Right ventricle myocardium superior (tissue), 1 donor: ENCODE measurements around the gene NMBR. TPM values are rescaled to one million over a fixed set of nuclear protein-coding genes. Genes with fewer than 3 reads are reported as not detected.
"Not testable (repeated sequence)": the region's sequence is repeated elsewhere in the genome, so short reads cannot be mapped to it uniquely, and the experiment has no call there.

Experiments used
- ATAC-seq: fragments of 200-7000 bp; cut with Tn5 transposase; one replicate; pipeline ENCODE4 v1.9.1; 2020; ENCODE audit warnings: mild to moderate bottlenecking; ENCODE audit not compliant: poor library complexity
- DNase-seq: peaks from one replicate; pipeline ENCODE4 v3.0.0-alpha.2; 2020
- intact Hi-C: fragments of 100-400 bp; cut with DNase I; formaldehyde crosslinking; loops from one replicate; pipeline ENCODE4 v1.11.2; 2022
- total RNA-seq: library from RNA; stranded (reverse); fragmentation: NEBNext Ultra II Directional; extraction: Animal tissue kit (Norgen Biotek cat#: 25700); gene quantifications from one replicate; pipeline ENCODE4 v1.2.1, GENCODE V29; 2021
- donor health status: DM: no; HTN: yes; CAD: no; lungs with severe emphysema.

The NMBR gene
- total RNA-seq, 1 donor from 2014 or later: not detected

- ATAC-seq (no peak), DNase-seq (no peak)
- intact Hi-C loops: no loop called here
Observed at GRCh38 chr6:142079130-142079529, 67.8 kb downstream of the NMBR start.

- DNase-seq: no peak
- no peak for ATAC-seq
- intact Hi-C loops: no loop called here
Observed at GRCh38 chr6:142075516-142076101, 71.3 kb downstream of the NMBR start.

DNA sequence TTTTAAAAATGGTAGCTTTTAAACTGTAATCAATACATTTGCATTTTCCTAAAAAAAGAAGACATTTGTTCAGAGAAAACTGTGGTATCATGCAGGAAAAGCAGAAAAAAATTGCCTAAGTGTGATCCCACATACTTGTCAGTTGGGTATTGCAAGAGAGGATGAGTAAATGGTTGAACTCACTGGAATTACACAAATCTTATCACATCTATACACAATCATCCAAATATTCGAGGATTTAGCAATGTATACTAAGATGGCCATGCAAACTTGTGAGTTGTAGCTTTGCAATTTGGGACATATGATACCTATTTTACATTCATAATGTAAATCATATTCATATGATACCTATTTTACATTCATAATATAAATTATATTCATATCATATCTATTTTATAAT, 72.4 kb downstream of the NMBR start:
- DNase-seq (no peak), ATAC-seq (no peak)
- intact Hi-C loops: no loop called here

- no peak for DNase-seq
- no peak for ATAC-seq
- intact Hi-C loops: no loop called here
Observed at GRCh38 chr6:142071981-142072380, 74.9 kb downstream of the NMBR start.

GRCh38 chr6:142068416-142068815, 78.5 kb downstream of the NMBR start:
- ATAC-seq: no peak

DNA sequence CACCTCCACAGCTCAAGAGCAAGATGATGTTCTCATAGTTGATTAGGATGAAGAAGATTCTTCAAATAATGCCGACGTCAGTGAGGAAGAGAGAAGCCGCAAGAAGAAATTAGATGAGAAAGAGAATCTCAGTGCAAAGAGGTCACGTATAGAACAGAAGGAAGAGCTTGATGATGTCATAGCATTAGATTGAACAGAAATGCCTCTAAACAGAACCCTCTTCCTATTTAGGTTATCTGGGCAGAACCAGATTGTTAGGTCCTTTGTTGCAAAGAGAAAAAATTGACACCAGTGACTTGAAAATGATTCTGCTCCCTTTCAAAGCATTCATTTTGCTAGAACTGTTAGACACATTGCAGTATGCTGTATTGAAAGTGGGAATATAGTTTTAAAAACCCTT, 84.1 kb downstream of the NMBR start:
- ATAC-seq, intact Hi-C loops, DNase-seq: not testable (repeated sequence)

More at GRCh38 chr6:142068416-142068815, 78.5 kb downstream of the NMBR start:
- intact Hi-C loops: no loop called here
- no peak for DNase-seq

- DNase-seq (no peak), ATAC-seq (no peak)
- intact Hi-C loops: no loop called here
Observed at GRCh38 chr6:142058551-142059290, 88.2 kb downstream of the NMBR start.

- intact Hi-C loops: no loop called here
- ATAC-seq (no peak), DNase-seq (no peak)
Observed at GRCh38 chr6:142055219-142055618, 91.7 kb downstream of the NMBR start.

DNA sequence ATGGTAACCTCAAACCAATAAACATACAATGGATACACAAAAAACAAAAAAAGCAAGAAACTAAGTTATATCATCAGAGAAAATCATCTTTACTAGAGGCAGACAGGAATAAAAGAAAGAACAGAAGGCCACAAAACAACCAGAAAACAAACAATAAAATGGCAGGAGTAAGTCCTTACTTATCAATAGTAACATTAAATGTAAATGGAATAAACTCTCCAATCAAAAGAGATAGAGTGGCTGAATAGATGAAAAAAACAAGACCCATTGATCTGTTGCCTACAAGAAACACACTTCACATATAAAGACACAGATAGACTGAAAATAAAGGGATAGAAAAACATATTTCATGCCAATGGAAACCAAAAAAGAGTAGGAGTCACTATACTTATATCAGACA, 95.5 kb downstream of the NMBR start:
- intact Hi-C loops: no loop called here
- ATAC-seq: no peak
- no peak for DNase-seq

GRCh38 chr6:142048593-142048980, 98.3 kb downstream of the NMBR start:
- ATAC-seq: no peak
- DNase-seq: no peak
- intact Hi-C loops: no loop called here

DNA sequence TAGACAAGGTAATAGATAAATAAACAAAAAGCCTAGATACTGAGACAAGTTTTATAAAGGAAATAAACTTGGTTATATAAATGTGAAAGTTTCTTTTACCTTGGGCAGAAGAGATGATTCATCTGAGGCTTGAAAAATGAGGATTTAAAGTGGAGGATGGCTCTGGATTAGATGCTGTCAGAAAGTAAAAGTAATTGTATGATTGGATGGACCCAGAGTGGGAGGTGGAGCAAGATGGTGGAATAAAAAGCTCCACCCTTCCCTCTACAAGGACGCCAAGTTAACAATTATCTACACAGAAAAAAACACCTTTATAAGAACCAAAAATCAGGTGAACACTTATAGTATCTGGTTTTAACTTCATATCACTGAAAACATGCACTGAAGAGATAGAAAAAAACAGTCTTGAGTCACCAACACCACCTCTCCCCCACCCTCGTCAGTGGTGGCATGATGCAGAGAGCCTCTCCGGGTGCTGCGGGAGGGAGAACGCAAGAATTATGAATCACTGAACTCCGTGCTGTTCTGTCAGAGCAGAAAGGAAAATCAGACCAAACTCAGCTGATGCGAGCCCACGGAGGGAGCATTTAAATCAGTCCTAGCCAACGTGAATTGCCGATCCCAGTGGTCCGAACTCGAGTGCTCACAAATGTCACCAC, 98.9 kb downstream of the NMBR start:
- intact Hi-C loops: no loop called here
- DNase-seq: no peak
- no peak for ATAC-seq

DNA sequence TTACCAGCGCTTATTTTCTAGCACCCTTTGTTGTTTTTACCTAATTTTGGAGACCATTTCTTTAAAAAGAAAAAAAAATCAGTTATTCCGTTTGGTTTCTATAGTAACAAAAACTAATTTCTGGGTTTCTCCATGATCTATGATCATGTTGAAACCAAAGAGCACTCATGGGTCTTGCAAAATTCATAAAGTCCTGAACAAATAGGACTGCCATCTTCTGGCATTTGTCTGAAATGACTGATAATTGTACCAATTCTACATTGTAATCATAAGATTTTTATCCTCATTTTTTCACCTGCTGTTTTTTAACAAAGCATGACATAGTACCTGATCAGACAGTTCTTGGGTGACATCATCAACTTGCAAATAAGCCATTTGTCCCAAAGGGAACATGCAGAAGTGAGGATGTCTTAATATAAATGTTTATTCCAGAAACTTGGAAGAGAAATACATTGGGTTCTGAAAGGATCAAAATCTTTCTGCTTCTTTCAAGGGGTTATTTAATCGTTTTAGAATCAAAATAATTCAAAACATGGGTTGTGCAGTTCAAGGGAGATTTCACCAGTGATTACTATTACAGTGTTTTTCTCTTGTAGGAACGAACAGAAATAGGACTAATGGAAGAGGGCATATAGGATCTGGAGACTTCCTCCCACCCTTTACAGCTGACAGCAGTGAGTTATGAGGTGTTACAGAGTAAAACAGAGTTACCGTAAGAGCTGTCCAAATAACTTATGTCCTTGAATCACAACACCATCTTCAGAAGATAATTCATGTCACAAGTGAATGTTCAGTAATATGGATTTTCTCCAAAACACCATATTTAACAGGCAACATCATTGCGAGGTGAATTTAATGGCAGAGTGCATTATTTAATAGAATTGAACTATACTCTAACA, 101.3 kb downstream of the NMBR start:
- DNase-seq: no peak

DNA sequence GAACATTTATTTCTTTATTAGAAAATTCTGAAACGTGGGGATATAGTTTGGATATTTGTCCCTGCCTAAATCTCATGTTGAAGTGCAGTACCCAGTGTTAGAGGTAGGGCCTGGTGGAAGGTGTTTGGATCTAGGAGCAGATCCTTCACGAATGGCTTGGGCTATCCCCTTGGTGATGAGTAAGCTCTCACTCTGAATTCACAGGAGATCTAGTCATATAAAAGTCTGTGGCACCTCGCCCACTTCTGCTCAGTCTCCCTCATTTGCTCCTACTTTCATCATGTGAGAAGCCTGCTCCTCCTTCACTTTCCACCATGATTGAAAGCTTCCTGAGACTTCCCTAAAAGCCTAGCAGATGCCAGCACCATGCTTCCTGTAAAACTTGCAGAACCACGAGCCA, 111.0 kb downstream of the NMBR start:
- DNase-seq (no peak), ATAC-seq (no peak)
- intact Hi-C loops: no loop called here

More for the DNA sequence above, 101.3 kb downstream of the NMBR start:
- intact Hi-C loops: no loop called here
- ATAC-seq: no peak

- ATAC-seq (no peak), DNase-seq (no peak)
Observed at GRCh38 chr6:142031035-142031434, 115.9 kb downstream of the NMBR start.

GRCh38 chr6:142030115-142030619, 116.8 kb downstream of the NMBR start:
- DNase-seq (no peak), ATAC-seq (no peak)
- intact Hi-C loops: no loop called here

More at GRCh38 chr6:142031035-142031434, 115.9 kb downstream of the NMBR start:
- intact Hi-C loops: no loop called here

DNA sequence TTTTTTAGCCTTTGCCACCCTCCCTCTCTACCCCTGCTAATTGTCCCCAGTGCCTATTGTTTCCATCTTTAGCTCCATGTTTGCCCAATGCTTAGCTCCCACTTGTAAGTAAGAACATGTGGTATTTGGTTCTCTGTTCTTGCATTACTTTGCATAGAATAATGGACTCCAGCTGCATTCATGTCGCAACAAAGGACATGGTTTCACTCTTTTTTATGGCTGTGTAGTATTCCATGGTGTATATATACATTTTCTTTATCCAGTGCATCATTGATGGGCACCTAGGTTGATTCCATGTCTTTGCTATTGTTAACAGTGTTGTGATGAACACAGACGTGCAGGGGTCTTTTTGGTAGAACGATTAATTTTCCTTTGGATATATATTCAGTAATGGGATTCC, 118.4 kb downstream of the NMBR start:
- ATAC-seq (no peak), DNase-seq (no peak)
- intact Hi-C loops: no loop called here

DNA sequence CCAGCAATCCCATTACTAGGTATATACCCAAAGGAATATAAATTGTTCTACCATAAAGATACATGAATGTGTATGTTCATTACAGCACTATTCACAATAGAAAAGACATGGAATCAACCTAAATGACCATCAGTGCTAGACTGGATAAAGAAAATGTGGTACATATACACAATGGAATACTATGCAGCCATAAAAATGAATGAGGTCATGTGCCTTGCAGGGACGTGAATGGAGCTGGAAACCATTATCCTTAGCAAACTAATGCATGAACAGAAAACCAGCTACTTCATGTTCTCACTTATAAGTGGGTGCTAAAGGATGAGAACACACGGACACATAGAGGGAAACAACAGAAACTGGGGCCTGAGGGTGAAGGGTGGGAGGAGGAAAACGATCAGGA, 119.1 kb downstream of the NMBR start:
- intact Hi-C loops, DNase-seq, ATAC-seq: not testable (repeated sequence)

GRCh38 chr6:142027074-142027473, 119.8 kb downstream of the NMBR start:
- DNase-seq: no peak
- no peak for ATAC-seq
- intact Hi-C loops: no loop called here

GRCh38 chr6:142026471-142026870, 120.5 kb downstream of the NMBR start:
- intact Hi-C loops: no loop called here
- DNase-seq (no peak), ATAC-seq (no peak)
